ENCODE data around the gene DCLK1. TPM values are rescaled to one million over a fixed set of nuclear protein-coding genes. Genes with fewer than 3 reads are reported as not detected.

Gene DCLK1
- total RNA-seq, 1 donor from 2014 or later: 9.1 TPM

DNA sequence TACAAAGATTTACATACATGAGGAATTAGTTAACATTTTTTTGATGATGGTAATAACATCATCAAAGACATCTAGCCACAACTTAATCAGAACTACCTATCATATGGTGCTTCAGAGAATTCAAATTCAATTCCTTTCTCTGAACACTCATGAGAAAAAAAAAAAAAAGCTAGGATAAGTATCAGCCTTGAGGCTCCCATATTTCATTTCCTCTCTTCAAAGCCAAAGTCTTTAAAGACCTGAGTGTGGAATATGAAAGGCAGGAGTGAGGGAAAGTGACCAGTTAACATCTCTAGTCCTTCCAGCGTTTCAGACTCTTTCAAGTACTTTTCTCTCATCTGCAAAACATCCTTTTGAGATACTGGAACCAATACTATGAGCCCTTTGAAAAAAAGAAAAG lies 137.5 kb downstream of the DCLK1 start:
- H3K27me3 Mint-ChIP-seq (ENCODE audit: unreplicated experiment): peaks cover 35% of the 10 kb centered on the region
- H3K9me3 Mint-ChIP-seq (ENCODE audit: unreplicated experiment): no peaks in the 10 kb centered on the region
- H3K27ac Mint-ChIP-seq (ENCODE audit: unreplicated experiment): peak overlapping the region; percentile 70
- TF ChIP-seq, protein P1, sequence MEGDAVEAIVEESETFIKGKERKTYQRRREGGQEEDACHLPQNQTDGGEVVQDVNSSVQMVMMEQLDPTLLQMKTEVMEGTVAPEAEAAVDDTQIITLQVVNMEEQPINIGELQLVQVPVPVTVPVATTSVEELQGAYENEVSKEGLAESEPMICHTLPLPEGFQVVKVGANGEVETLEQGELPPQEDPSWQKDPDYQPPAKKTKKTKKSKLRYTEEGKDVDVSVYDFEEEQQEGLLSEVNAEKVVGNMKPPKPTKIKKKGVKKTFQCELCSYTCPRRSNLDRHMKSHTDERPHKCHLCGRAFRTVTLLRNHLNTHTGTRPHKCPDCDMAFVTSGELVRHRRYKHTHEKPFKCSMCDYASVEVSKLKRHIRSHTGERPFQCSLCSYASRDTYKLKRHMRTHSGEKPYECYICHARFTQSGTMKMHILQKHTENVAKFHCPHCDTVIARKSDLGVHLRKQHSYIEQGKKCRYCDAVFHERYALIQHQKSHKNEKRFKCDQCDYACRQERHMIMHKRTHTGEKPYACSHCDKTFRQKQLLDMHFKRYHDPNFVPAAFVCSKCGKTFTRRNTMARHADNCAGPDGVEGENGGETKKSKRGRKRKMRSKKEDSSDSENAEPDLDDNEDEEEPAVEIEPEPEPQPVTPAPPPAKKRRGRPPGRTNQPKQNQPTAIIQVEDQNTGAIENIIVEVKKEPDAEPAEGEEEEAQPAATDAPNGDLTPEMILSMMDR (IDR thresholded peaks at IDR 0.05): no peak
- DNase-seq (ENCODE audit: extremely low spot score, unreplicated experiment): no peak
- H3K4me3 Mint-ChIP-seq (ENCODE audit: unreplicated experiment): no peak overlapping the region
- peaks cover 23% of the 10 kb centered on the region for H3K4me1 Mint-ChIP-seq (ENCODE audit: unreplicated experiment)
- no peaks in the 10 kb centered on the region for H3K36me3 Mint-ChIP-seq (ENCODE audit: unreplicated experiment)

DNA sequence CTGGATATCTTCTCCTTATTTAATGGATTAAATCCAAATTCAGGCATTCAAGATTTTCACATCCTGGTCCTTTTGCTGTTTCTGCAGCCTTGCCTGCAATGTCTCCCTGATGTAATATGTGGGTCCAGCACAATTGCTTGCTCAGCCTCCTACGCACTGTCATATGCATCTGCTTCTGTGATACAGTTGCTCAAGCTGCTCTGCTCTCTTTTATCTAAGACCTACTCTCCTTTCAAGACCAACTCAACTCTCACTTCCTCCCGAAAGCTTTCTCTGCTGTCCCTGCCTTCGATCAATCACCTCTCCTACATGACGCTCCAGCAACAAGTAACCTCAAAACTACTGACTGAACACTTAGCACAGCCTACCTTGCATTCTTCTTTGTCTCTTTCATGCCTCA lies 138.2 kb downstream of the DCLK1 start:
- Mint-ChIP-seq H3K9me3 (ENCODE audit: unreplicated experiment) (no peaks in the 10 kb centered on the region), H3K36me3 (ENCODE audit: unreplicated experiment) (no peaks in the 10 kb centered on the region), H3K27ac (ENCODE audit: unreplicated experiment) (no peak overlapping the region), H3K4me1 (ENCODE audit: unreplicated experiment) (peaks cover 23% of the 10 kb centered on the region), H3K4me3 (ENCODE audit: unreplicated experiment) (no peak overlapping the region), H3K27me3 (ENCODE audit: unreplicated experiment) (peaks cover 36% of the 10 kb centered on the region)
- DNase-seq (ENCODE audit: extremely low spot score, unreplicated experiment): no peak
- TF ChIP-seq, protein P1 (IDR thresholded peaks at IDR 0.05): no peak

DNA sequence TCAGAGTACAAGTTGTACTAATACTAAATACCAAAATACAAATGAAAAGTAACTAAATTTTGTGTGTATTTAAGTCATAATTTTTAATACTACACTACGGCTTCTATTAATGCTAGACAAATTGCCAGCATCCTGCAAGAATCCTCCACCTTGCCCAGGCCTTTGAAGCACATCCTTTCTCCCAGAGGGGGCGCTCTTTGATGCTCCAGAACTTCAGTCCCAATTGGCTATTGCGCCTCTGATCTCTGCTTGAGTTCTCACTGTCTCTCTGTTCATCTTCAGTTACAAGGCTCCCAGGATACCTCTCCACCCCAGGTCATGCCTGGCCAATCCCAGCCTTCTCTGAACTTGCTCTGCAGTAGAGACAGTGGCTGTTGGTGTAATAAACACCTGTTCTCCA lies 141.0 kb downstream of the DCLK1 start:
- Mint-ChIP-seq H3K9me3 (ENCODE audit: unreplicated experiment) (no peaks in the 10 kb centered on the region), H3K4me3 (ENCODE audit: unreplicated experiment) (no peak overlapping the region), H3K36me3 (ENCODE audit: unreplicated experiment) (no peaks in the 10 kb centered on the region), H3K4me1 (ENCODE audit: unreplicated experiment) (peaks cover 15% of the 10 kb centered on the region), H3K27ac (ENCODE audit: unreplicated experiment) (no peak overlapping the region), H3K27me3 (ENCODE audit: unreplicated experiment) (peaks cover 46% of the 10 kb centered on the region)
- DNase-seq (ENCODE audit: extremely low spot score, unreplicated experiment): no peak
- TF ChIP-seq, protein P1 (IDR thresholded peaks at IDR 0.05): no peak

DNA sequence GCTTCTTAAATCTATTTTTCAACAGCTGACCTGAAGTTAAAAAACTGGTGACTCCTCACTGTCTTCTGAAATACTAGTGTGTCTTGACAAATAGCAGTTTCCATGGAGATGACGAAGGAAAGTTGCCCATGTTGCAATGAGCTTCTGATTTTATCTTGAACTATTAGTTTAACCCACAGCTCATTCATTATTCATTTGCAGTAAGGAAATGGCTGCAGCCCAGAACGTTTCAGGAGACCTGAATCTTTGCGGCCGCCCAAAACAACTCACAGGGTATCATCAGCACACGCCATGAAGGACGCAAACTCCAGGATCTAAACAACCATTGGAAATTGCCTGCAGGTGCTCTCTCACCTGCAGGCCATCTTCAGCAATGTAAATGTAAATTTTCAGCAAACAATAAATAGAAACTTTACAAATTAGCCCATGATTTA lies 142.5 kb downstream of the DCLK1 start:
- Mint-ChIP-seq H3K27me3 (ENCODE audit: unreplicated experiment) (peaks cover 54% of the 10 kb centered on the region), H3K4me3 (ENCODE audit: unreplicated experiment) (no peak overlapping the region), H3K9me3 (ENCODE audit: unreplicated experiment) (no peaks in the 10 kb centered on the region), H3K27ac (ENCODE audit: unreplicated experiment) (no peak overlapping the region), H3K36me3 (ENCODE audit: unreplicated experiment) (no peaks in the 10 kb centered on the region), H3K4me1 (ENCODE audit: unreplicated experiment) (peaks cover 1% of the 10 kb centered on the region)
- DNase-seq (ENCODE audit: extremely low spot score, unreplicated experiment): no peak
- TF ChIP-seq, protein P1 (IDR thresholded peaks at IDR 0.05): no peak

DNA sequence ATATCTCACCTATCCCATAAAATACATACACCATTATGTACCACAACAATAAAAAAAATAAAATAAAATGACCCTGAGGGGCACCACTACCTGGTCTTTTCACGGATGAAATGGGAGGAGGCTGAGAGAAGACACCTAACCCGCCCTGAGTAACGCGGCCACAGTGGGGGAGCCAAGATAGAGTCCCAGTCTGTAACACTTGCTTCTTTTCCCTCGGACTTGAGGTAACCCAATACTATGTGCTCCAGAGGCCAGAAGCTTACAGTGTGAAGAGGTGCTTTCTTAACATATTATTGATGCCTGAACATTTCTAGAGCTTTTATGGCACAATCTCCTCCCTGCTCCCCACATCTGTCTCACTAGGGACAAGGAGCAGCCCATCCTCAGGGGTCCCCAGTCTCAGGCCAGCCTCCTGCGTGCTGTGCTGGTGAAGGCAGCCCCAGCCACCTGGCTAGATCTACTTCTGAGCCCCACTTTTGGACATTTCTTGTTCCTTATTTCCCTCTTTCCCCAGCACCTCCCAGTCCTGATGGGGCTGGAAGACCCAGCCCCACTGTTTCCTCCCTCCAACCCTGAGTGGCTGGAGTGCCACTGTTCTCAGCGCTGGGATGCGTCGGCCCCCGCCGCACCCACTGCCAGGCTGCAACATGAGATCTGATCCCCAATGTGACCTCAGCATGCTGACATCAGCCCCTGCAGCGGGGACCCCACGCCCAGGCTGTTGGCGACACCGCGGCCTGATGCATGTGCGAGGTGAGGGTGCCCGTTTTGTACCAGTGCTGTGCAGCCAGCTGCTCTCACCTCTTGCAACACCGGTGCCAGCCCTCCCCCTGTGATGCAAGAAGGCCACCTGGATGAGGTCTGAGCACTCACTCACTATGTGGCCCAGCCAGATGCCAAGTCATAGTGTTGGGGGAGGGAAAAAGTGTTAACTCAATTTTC lies 143.3 kb downstream of the DCLK1 start:
- Mint-ChIP-seq H3K4me1 (ENCODE audit: unreplicated experiment) (no peaks in the 10 kb centered on the region), H3K27me3 (ENCODE audit: unreplicated experiment) (peaks cover 51% of the 10 kb centered on the region), H3K27ac (ENCODE audit: unreplicated experiment) (no peak overlapping the region), H3K9me3 (ENCODE audit: unreplicated experiment) (no peaks in the 10 kb centered on the region), H3K4me3 (ENCODE audit: unreplicated experiment) (no peak overlapping the region), H3K36me3 (ENCODE audit: unreplicated experiment) (no peaks in the 10 kb centered on the region)
- TF ChIP-seq, protein P1 (IDR thresholded peaks at IDR 0.05): no peak
- no peak for DNase-seq (ENCODE audit: extremely low spot score, unreplicated experiment)
